ENCODE results near the gene BOD1.
A peak's percentile ranks its signal among the peaks of the same experiment; 100 is the strongest.

DNA sequence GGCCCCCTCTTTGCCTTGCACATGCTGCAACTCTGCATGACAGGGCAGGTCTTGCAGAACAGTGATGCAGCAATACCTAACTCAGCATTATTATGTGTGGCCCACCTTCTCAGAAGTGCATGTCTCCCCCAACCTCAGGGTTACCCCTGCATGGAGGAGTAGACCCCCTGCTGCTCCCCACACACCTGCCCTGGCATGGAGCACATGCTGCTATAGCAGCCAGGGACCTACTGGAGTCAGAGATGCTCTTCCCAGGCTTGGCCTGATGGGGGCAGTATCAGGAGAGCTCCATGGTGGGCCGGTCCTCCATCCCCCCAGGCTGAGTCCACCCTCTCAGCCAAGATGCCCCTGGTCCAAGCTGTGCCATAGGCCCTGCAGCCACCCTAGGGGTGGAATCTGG, 13.2 kb upstream of the BOD1 start:
- no peak for TF ChIP-seq POLR2A (IDR thresholded peaks at IDR 0.05)
- TF ChIP-seq, protein P1, sequence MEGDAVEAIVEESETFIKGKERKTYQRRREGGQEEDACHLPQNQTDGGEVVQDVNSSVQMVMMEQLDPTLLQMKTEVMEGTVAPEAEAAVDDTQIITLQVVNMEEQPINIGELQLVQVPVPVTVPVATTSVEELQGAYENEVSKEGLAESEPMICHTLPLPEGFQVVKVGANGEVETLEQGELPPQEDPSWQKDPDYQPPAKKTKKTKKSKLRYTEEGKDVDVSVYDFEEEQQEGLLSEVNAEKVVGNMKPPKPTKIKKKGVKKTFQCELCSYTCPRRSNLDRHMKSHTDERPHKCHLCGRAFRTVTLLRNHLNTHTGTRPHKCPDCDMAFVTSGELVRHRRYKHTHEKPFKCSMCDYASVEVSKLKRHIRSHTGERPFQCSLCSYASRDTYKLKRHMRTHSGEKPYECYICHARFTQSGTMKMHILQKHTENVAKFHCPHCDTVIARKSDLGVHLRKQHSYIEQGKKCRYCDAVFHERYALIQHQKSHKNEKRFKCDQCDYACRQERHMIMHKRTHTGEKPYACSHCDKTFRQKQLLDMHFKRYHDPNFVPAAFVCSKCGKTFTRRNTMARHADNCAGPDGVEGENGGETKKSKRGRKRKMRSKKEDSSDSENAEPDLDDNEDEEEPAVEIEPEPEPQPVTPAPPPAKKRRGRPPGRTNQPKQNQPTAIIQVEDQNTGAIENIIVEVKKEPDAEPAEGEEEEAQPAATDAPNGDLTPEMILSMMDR (IDR thresholded peaks at IDR 0.05) = peak in 2 of 6 experiments; percentile 15 to 26

Data from thyroid gland (tissue), 4 donors.